Measurements from ENCODE around the gene SLC22A23. TPM values are rescaled to one million over a fixed set of nuclear protein-coding genes. Genes with fewer than 3 reads are reported as not detected.

SLC22A23 gene
- total and polyA plus RNA-seq, 5 donors from 2014 or later, result 0.24 to 6.3 (median 0.71) TPM

GRCh38 chr6:3291987-3292386 lies 164.9 kb downstream of the SLC22A23 start:
- DNase-seq (no peak), ATAC-seq (ENCODE audit: low read depth in 2 of 2) (no peak)
- H3K9me3 ChIP-seq (ENCODE audit: control insufficient read depth in 2 of 2, low read length in 2 of 2), result no peaks in the 10 kb centered on the region
- H3K4me1 ChIP-seq (ENCODE audit: control insufficient read depth, insufficient read depth, low read length, poor library complexity, severe bottlenecking), result no peaks in the 10 kb centered on the region
- H3K36me3 ChIP-seq (ENCODE audit: control insufficient read depth, insufficient read depth, low read length), result no peaks in the 10 kb centered on the region
- H3K27me3 ChIP-seq (ENCODE audit: control insufficient read depth, insufficient read depth, low read length), result no peaks in the 10 kb centered on the region
- no peaks in the 10 kb centered on the region for H3K9me3 Mint-ChIP-seq
- H3K4me1 Mint-ChIP-seq, result peaks cover 0 to 4% (median 0%) of the 10 kb centered on the region in 4 donors
- H3K27me3 Mint-ChIP-seq, result no peaks in the 10 kb centered on the region
- H3K36me3 Mint-ChIP-seq, result peaks cover 6% of the 10 kb centered on the region
- H3K27ac ChIP-seq (ENCODE audit: insufficient read depth, low read length, poor library complexity, severe bottlenecking), result no peak overlapping the region
- H3K4me3 Mint-ChIP-seq, result no peak overlapping the region
- no peak overlapping the region for H3K27ac Mint-ChIP-seq
- no peak overlapping the region for H3K4me3 ChIP-seq (ENCODE audit: low read depth, low read length)

GRCh38 chr6:3291346-3291745 lies 165.5 kb downstream of the SLC22A23 start:
- ATAC-seq (ENCODE audit: low read depth in 2 of 2) (no peak), DNase-seq (no peak)
- H3K36me3 Mint-ChIP-seq, result peaks cover 6% of the 10 kb centered on the region
- no peaks in the 10 kb centered on the region for H3K27me3 Mint-ChIP-seq
- peaks cover 0 to 4% (median 0%) of the 10 kb centered on the region in 4 donors for H3K4me1 Mint-ChIP-seq
- Histone ChIP-seq H3K36me3 (ENCODE audit: control insufficient read depth, insufficient read depth, low read length) (no peaks in the 10 kb centered on the region), H3K4me3 (ENCODE audit: low read depth, low read length) (no peak overlapping the region), H3K27ac (ENCODE audit: insufficient read depth, low read length, poor library complexity, severe bottlenecking) (no peak overlapping the region), H3K9me3 (ENCODE audit: control insufficient read depth in 2 of 2, low read length in 2 of 2) (no peaks in the 10 kb centered on the region), H3K4me1 (ENCODE audit: control insufficient read depth, insufficient read depth, low read length, poor library complexity, severe bottlenecking) (no peaks in the 10 kb centered on the region), H3K27me3 (ENCODE audit: control insufficient read depth, insufficient read depth, low read length) (no peaks in the 10 kb centered on the region)
- no peak overlapping the region for H3K27ac Mint-ChIP-seq
- H3K9me3 Mint-ChIP-seq, result no peaks in the 10 kb centered on the region
- no peak overlapping the region for H3K4me3 Mint-ChIP-seq

- H3K27ac ChIP-seq (ENCODE audit: insufficient read depth, low read length, poor library complexity, severe bottlenecking), result no peak overlapping the region
- no peak for ATAC-seq (ENCODE audit: low read depth in 2 of 2)
- H3K27me3 ChIP-seq (ENCODE audit: control insufficient read depth, insufficient read depth, low read length), result no peaks in the 10 kb centered on the region
- Mint-ChIP-seq H3K9me3 (no peaks in the 10 kb centered on the region), H3K4me1 (peaks cover 0 to 4% (median 0%) of the 10 kb centered on the region in 4 donors), H3K27me3 (no peaks in the 10 kb centered on the region), H3K27ac (no peak overlapping the region), H3K4me3 (no peak overlapping the region), H3K36me3 (peaks cover 6% of the 10 kb centered on the region)
- no peak for DNase-seq
- H3K9me3 ChIP-seq (ENCODE audit: control insufficient read depth in 2 of 2, low read length in 2 of 2), result no peaks in the 10 kb centered on the region
- no peaks in the 10 kb centered on the region for H3K36me3 ChIP-seq (ENCODE audit: control insufficient read depth, insufficient read depth, low read length)
- no peak overlapping the region for H3K4me3 ChIP-seq (ENCODE audit: low read depth, low read length)
- H3K4me1 ChIP-seq (ENCODE audit: control insufficient read depth, insufficient read depth, low read length, poor library complexity, severe bottlenecking), result no peaks in the 10 kb centered on the region
Measured at GRCh38 chr6:3290931-3291211, 166.0 kb downstream of the SLC22A23 start.

- H3K9me3 ChIP-seq (ENCODE audit: control insufficient read depth in 2 of 2, low read length in 2 of 2), result no peaks in the 10 kb centered on the region
- DNase-seq (no peak), ATAC-seq (ENCODE audit: low read depth in 2 of 2) (no peak)
- Mint-ChIP-seq H3K9me3 (no peaks in the 10 kb centered on the region), H3K4me1 (peaks cover 0 to 4% (median 0%) of the 10 kb centered on the region in 4 donors), H3K27me3 (no peaks in the 10 kb centered on the region), H3K36me3 (peaks cover 6% of the 10 kb centered on the region), H3K4me3 (no peak overlapping the region), H3K27ac (no peak overlapping the region)
- H3K4me1 ChIP-seq (ENCODE audit: control insufficient read depth, insufficient read depth, low read length, poor library complexity, severe bottlenecking), result no peaks in the 10 kb centered on the region
- H3K36me3 ChIP-seq (ENCODE audit: control insufficient read depth, insufficient read depth, low read length), result no peaks in the 10 kb centered on the region
- H3K27me3 ChIP-seq (ENCODE audit: control insufficient read depth, insufficient read depth, low read length), result no peaks in the 10 kb centered on the region
- no peak overlapping the region for H3K27ac ChIP-seq (ENCODE audit: insufficient read depth, low read length, poor library complexity, severe bottlenecking)
- H3K4me3 ChIP-seq (ENCODE audit: low read depth, low read length), result no peak overlapping the region
Measured at GRCh38 chr6:3290149-3290930, 166.5 kb downstream of the SLC22A23 start.

GRCh38 chr6:3289664-3290055 lies 167.2 kb downstream of the SLC22A23 start:
- no peaks in the 10 kb centered on the region for H3K27me3 Mint-ChIP-seq
- peaks cover 6% of the 10 kb centered on the region for H3K36me3 Mint-ChIP-seq
- H3K27ac ChIP-seq (ENCODE audit: insufficient read depth, low read length, poor library complexity, severe bottlenecking), result no peak overlapping the region
- H3K4me3 Mint-ChIP-seq, result no peak overlapping the region
- ATAC-seq (ENCODE audit: low read depth in 2 of 2), result no peak
- peaks cover 0 to 4% (median 0%) of the 10 kb centered on the region in 4 donors for H3K4me1 Mint-ChIP-seq
- H3K36me3 ChIP-seq (ENCODE audit: control insufficient read depth, insufficient read depth, low read length), result no peaks in the 10 kb centered on the region
- no peaks in the 10 kb centered on the region for H3K9me3 Mint-ChIP-seq
- H3K9me3 ChIP-seq (ENCODE audit: control insufficient read depth in 2 of 2, low read length in 2 of 2), result no peaks in the 10 kb centered on the region
- H3K27ac Mint-ChIP-seq, result no peak overlapping the region
- H3K4me1 ChIP-seq (ENCODE audit: control insufficient read depth, insufficient read depth, low read length, poor library complexity, severe bottlenecking), result no peaks in the 10 kb centered on the region
- DNase-seq, result no peak
- H3K4me3 ChIP-seq (ENCODE audit: low read depth, low read length), result no peak overlapping the region
- no peaks in the 10 kb centered on the region for H3K27me3 ChIP-seq (ENCODE audit: control insufficient read depth, insufficient read depth, low read length)

- Mint-ChIP-seq H3K4me3 (no peak overlapping the region), H3K9me3 (no peaks in the 10 kb centered on the region), H3K27me3 (no peaks in the 10 kb centered on the region), H3K36me3 (peaks cover 6% of the 10 kb centered on the region), H3K27ac (no peak overlapping the region), H3K4me1 (peaks cover 0 to 4% (median 0%) of the 10 kb centered on the region in 4 donors)
- no peak for ATAC-seq (ENCODE audit: low read depth in 2 of 2)
- Histone ChIP-seq H3K36me3 (ENCODE audit: control insufficient read depth, insufficient read depth, low read length) (no peaks in the 10 kb centered on the region), H3K27me3 (ENCODE audit: control insufficient read depth, insufficient read depth, low read length) (no peaks in the 10 kb centered on the region), H3K4me1 (ENCODE audit: control insufficient read depth, insufficient read depth, low read length, poor library complexity, severe bottlenecking) (no peaks in the 10 kb centered on the region), H3K9me3 (ENCODE audit: control insufficient read depth in 2 of 2, low read length in 2 of 2) (no peaks in the 10 kb centered on the region), H3K27ac (ENCODE audit: insufficient read depth, low read length, poor library complexity, severe bottlenecking) (no peak overlapping the region), H3K4me3 (ENCODE audit: low read depth, low read length) (no peak overlapping the region)
- no peak for DNase-seq
Measured at GRCh38 chr6:3288711-3289663, 167.9 kb downstream of the SLC22A23 start.

GRCh38 chr6:3287976-3288707 lies 168.7 kb downstream of the SLC22A23 start:
- Mint-ChIP-seq H3K27me3 (no peaks in the 10 kb centered on the region), H3K27ac (peak overlapping the region in 2 of 3 donors; percentile 73 to 78), H3K4me3 (no peak overlapping the region), H3K9me3 (no peaks in the 10 kb centered on the region), H3K4me1 (peaks cover 0 to 4% (median 0%) of the 10 kb centered on the region in 4 donors), H3K36me3 (peaks cover 6% of the 10 kb centered on the region)
- ATAC-seq (ENCODE audit: low read depth in 2 of 2) (no peak), DNase-seq (no peak)
- H3K27me3 ChIP-seq (ENCODE audit: control insufficient read depth, insufficient read depth, low read length), result no peaks in the 10 kb centered on the region
- no peaks in the 10 kb centered on the region for H3K9me3 ChIP-seq (ENCODE audit: control insufficient read depth in 2 of 2, low read length in 2 of 2)
- no peaks in the 10 kb centered on the region for H3K4me1 ChIP-seq (ENCODE audit: control insufficient read depth, insufficient read depth, low read length, poor library complexity, severe bottlenecking)
- no peak overlapping the region for H3K27ac ChIP-seq (ENCODE audit: insufficient read depth, low read length, poor library complexity, severe bottlenecking)
- no peak overlapping the region for H3K4me3 ChIP-seq (ENCODE audit: low read depth, low read length)
- H3K36me3 ChIP-seq (ENCODE audit: control insufficient read depth, insufficient read depth, low read length), result no peaks in the 10 kb centered on the region
